Measurements from ENCODE around the gene GSTM4.
"Not testable (repeated sequence)": the region's sequence is repeated elsewhere in the genome, so short reads cannot be mapped to it uniquely, and the experiment has no call there.

Gene GSTM4

DNA sequence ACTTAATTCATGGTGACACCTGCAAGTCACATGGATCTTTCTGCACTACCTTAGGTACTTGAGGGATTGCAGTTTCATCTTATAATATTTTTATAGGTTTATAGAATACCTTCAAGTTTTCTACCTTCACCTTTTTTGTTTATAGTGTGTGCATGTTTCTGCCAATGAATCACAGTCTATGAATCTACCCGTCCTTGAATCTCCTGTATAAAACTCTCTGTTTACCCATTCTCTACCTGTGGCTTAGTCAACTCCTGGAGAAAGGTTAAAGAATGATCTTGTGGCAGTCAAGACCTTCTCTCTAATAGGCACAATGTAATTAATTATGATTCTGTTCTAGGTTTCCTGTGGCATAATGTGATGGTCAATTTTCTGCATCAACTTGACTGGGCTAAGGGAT is 8.8 kb downstream of the GSTM4 start:
- no peak for DNase-seq (ENCODE audit: low read depth in 2 of 2)

DNA sequence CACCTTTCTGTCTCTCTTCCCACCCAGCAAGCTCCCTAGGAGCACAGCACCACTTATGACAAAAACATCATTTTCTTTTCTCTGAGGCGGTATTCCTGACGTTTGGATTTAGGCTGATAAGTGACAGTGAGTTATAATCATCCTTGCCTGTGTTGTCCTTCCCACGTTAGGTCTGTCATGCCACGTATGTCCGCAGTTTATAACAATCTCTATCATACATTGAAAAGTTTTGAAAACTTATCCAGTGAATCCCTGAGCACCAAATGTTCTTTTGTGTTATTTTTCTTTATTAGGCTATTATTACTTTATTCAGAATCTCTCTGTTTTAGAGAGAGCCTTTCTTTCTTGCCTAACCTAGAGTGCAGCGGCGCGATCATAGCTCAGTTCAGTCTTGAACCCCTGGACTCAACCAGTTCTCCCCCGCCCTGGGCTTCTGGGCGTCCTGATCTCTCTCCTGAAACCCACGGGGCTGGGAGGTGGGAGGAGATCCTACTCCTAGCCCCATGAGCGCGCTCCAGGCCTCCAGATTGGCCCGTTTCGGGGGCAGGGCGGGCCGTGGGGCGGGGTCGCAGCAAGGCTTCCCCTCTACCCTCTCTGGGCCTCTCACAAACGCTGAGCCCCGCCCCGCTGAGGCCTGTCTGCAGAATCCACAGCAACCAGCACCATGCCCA is 11.7 kb downstream of the GSTM4 start, which contains the start of gene GSTM2:
Gene GSTM2 (plus strand): TSS at position 606 of the 671 bp plus-strand sequence. CDS start 59 bp downstream, at position 665.
- peak; percentile 26 to 70 for DNase-seq (ENCODE audit: low read depth in 2 of 2)

DNA sequence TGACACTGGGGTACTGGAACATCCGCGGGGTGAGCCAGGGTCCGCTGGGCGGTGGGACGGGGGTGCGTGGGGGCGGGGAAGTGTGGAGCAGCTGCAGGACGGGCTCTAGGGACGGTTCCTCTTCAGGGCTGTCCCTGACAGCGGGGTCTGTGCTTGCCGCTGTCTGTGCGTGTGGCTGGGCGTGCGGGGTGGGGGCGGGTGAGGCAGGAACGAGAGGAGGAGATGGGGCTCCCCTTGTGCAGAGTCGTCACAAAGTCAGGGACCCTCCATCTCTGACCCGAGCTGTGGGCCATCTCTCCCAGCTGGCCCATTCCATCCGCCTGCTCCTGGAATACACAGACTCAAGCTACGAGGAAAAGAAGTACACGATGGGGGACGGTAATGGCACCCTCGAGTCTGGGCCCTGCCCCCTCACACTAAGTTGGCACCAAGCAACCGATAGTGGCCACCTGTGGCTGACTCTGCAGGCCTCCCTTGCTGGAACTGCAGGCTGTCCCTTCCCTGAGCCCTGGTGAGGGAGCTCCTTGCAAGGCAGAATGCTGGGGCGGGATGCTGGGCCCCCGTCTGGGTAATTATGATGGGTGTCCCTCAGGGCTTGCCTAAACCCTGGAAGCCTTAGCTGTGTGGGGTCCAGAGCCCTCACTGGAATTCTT is 12.3 kb downstream of the GSTM4 start:
- DNase-seq (ENCODE audit: low read depth in 2 of 2) = no peak

DNA sequence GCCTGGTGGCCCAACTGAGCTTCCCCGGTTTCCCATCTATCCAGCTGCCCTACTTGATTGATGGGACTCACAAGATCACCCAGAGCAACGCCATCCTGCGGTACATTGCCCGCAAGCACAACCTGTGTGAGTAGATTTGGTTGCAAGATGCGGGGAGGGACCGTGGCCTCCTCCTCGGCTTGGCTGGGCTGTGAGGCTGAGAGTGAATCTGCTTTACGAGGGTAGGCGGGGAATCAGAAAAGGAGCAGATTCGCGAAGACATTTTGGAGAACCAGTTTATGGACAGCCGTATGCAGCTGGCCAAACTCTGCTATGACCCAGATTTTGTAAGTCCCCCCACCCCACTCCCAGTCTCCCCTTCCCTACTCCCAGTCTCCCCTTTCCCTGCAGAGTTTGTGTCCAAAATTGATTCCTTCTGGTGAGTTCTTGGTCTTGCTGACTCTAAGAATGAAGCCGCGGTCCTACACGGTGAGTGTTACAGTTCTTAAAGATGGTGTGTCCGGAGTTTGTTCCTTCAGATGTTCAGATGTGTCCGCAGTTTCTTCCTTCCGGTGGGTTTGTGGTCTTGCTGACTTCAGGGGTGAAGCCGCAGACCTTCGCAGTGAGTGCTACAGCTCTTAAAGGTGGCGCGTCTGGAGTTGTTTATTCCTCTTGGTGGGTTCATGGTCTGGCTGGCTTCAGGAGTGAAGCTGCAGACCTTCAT is 13.5 kb downstream of the GSTM4 start:
- DNase-seq (ENCODE audit: low read depth in 2 of 2) = no peak

DNA sequence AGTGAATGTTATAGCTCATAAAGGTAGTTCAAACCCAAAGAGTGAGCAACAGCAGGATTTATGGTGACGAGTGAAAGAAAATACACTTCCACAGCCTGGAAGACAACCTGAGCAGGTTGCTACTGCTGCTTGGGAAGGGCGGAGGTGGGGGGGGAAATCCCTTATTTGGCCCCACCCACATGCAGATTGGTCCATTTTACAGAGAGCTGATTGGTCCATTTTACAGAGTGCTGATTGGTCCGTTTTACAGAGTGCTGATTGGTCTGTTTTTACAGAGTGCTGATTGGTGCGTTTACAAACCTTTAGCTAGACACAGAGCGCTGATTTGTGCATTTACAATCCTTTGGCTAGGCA is 14.0 kb downstream of the GSTM4 start:
- DNase-seq (ENCODE audit: low read depth in 2 of 2) = not testable (repeated sequence)

DNA sequence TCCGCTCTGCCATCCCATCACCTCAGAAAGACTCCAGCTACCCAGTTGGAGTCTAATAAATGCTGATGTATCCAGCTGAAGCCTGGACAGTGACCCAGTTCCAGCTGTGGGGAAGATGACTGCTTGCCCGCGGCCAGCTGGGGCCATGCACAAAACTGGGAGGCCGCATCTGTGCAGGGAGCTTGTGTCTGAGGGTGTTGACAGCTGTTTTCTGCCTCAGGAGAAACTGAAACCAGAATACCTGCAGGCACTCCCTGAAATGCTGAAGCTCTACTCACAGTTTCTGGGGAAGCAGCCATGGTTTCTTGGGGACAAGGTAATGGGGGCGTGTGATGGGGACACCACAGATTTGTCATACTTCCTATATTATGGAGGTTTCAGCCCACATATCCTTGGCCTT is 15.2 kb downstream of the GSTM4 start:
- no peak for DNase-seq (ENCODE audit: low read depth in 2 of 2)

DNA sequence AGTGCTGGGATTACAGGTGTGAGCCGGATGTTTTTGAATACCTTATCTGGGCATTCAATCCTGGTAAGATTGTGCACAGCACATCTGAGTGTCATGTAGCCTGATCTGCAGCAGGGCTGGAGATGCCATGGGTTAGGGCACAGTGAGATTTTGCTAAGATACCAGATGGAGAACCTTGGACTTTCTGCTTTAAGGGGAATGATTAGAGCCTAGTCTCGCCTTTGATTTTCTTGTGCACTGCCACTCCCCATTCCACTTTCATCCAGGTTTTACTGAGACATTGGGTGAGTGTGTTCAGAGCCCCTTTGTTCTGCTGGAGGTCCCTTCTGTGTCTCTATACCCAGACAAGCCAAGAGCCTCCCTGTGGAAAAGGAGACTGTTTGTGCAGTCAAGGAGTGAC is 18.0 kb downstream of the GSTM4 start:
- not testable (repeated sequence) for DNase-seq (ENCODE audit: low read depth in 2 of 2)

DNA sequence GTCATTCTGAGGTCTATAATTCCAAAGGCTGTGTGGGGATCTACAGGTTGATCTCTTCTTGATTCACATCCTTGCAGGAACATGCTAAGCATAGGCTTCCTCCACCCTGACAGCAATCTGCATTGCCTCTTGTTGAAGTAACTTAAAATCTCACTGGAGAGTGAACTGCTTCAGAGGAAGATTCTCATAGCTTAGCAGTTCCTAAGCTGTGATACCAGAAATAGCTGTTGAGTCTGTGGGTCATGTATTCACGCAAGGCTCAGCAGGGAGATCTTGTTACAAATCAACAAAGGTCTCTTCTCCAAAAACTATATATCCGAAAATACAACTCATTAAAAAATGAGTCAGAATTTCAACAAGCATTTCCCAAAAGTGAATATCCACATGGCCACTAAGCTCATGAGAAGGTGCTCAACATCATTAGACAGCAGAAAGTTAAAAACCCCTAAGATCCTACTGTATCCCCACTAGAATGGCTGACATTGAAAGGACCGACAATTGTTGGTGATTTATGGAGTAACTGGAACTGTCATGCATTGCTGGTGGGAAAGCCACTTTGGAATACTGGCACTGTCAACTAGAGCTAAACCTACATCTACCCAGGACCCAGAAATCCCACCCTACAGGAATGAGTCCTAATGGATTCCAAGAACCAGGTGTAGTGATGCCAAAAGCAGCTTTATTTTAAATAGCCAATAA is 20.9 kb downstream of the GSTM4 start:
- DNase-seq (ENCODE audit: low read depth in 2 of 2) = not testable (repeated sequence)

DNA sequence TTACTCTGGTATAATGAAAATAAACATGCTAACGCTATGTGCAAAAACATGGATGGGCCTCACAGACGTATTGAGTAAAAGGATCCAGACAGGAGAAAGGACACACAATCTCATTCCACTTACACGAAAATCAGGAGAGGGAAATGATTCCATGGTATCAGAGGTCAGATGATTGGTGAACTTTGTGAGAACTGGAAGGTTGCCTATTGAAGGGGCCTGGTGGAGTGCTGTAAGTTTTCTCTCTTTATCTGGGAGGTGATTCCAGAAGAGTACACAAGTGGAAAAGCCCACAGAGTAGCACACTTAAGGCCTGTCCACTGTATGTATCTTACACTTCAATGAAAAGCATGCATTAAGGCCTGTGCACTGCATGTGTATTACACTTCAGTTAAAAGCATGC is 21.6 kb downstream of the GSTM4 start:
- DNase-seq (ENCODE audit: low read depth in 2 of 2) = no peak

DNA sequence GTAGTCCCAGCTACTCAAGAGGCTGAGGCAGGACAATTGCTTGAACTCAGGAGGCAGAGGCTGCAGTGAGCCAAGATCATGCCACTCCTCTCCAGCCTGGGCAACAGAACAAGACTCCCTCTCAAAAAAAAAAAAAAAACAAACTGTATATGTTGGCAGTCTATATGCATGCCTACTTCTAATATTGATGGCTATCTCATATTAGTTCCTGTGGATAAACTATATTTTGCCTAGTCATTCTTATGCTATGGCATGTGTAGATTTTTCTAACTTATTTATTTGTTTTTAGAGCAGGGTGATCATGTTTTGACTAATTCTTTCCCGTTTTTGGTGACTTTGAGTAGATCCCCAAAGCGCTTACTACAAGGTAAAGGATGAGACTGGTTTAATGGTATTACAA is 22.7 kb downstream of the GSTM4 start:
- DNase-seq (ENCODE audit: low read depth in 2 of 2) = not testable (repeated sequence)

DNA sequence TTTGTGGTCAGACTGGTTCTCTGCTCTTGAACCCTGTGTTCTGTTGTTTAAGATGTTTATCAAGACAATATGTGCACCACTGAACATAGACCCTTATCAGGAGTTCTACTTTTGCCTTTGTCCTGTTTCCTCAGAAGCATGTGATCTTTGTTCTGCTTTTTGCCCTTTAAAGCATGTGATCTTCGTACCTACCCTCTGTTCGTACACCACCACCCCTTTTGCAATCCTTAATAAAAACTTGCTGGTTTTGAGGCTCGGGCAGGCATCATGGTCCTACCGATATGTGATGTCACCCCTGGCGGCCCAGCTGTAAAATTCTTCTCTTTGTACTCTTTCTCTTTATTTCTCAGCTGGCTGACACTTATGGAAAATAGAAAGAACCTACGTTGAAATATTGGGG is 28.9 kb downstream of the GSTM4 start:
- DNase-seq (ENCODE audit: low read depth in 2 of 2) = not testable (repeated sequence)

DNA sequence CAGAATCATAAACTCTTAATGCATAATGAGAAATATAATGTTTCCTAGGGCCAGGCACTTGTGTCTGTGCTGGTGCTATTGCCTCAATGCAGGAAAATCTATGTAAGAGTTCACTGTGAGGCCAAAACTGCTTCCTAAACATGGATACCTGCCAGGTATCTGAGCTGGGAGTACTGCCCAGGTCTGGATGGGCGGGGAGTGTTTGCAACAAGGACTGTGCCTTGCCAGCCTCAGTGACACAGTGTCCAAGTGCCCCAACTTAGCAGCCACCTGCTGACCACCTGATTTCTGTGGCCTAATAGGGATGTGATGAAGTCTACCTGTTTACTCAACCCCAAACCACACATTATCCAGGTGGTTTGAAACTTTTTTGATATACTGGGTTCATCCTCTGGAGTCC is 29.5 kb downstream of the GSTM4 start:
- DNase-seq (ENCODE audit: low read depth in 2 of 2) = not testable (repeated sequence)

DNA sequence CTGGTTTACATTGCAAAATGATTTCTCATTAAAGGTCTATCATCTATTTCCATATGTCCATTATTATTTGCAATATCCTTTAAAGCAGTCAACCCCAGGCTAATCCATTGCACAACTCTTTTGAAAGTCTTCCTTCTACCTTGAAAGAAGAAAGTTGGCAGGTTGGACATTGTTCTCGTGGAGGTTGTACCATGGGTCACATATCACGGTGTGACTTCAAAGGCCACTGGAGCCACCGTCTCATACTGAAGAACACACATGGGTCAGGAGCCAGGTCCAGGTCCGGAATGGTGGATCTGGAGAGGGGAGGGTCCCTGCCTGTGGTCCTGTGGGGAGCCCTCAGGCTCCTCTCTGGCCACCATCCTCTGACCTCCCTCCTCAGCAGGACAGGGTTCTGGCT is 30.0 kb downstream of the GSTM4 start:
- not testable (repeated sequence) for DNase-seq (ENCODE audit: low read depth in 2 of 2)

DNA sequence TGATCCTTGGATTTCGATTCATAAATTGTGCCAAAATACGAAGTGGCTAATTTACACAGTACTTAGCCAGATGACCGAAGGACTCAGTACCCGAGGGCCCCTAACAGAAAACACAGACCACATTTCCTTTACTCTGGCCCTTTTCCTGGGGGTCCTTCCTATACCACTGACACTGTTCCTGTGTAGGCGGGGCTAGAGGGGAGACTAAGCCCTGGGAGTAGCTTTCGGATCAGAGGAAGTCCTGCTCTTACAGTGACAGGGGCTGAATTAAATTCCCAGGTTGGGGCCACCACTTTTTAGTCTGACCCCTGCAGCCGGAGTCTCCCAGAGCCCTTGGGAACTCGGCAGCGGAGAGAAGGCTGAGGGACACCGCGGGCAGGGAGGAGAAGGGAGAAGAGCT is 31.2 kb downstream of the GSTM4 start:
- DNase-seq (ENCODE audit: low read depth in 2 of 2) = not testable (repeated sequence)

DNA sequence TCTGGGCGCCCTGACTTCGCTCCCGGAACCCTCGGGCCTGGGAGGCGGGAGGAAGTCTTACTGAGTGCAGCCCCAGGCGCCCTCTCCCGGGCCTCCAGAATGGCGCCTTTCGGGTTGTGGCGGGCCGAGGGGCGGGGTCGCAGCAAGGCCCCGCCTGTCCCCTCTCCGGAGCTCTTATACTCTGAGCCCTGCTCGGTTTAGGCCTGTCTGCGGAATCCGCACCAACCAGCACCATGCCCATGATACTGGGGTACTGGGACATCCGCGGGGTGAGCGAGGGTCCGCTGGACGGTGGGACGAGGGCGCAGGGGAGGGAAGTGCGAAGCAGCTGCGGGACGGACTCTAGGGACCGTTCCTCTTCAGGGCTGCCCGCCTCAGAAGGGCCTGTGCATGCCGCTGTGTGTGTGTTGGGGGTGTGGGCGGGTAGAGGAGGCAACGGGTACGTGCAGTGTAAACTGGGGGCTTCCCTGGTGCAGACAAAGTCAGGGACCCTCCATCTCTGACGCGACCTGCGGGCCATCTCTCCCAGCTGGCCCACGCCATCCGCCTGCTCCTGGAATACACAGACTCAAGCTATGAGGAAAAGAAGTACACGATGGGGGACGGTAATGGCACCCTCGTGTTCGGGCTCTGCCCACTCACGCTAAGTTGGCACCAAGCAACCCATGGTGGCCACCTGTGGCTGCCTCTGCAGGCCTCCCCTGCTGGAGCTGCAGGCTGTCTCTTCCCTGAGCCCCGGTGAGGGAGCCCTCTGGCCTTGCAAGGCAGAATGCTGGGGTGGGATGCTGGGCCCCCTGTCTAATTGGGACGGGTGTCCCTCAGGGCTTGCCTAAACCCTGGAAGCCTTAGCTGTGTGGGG is 32.0 kb downstream of the GSTM4 start, which contains the start of gene GSTM1:
Gene GSTM1 (plus strand): TSS at position 177 of the 859 bp plus-strand sequence. CDS start 57 bp downstream, at position 234.
- DNase-seq (ENCODE audit: low read depth in 2 of 2) = peak in 1 of 2 donors; percentile 46

DNA sequence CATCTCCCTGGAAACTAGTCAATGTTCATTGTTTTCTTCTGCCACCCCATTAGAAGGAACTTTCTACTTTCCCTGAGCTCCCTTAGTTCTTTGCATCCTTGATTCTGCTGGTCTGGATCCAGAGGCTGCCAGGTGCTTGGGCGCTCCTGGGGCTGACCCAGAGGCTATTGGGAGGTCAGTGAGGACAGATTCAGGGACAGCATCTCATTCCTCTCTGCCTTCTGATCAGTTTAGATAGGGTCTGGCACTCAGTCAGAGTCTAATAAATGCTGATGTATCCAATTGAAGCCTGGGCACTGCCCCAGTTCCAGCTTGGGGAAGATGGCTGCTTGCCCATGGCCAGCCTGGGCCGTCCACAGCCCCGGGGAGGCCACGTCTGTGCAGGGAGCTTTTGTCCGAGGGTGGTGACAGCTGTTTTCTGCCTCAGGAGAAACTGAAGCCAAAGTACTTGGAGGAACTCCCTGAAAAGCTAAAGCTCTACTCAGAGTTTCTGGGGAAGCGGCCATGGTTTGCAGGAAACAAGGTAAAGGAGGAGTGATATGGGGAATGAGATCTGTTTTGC is 34.0 kb downstream of the GSTM4 start:
- no peak for DNase-seq (ENCODE audit: low read depth in 2 of 2)

DNA sequence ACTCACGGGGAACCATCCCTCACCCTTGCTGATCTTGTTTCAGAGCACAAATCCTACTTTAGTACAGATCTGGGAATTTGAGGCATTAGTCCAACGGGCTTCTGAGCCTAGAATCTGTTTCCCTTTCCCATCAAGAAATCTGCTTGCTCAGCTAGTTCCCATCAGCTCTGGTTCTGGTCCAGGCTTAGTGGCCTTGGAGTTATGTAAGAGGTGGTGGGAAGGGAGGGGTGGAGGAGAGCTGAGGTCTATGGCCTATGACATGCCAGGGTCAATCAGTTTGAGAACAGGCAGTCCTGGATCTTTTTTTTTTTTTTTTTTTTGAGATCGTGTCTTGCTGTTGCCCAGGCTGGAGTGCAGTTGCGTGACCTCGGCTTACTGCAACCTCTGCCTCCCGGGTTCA is 35.9 kb downstream of the GSTM4 start:
- no peak for DNase-seq (ENCODE audit: low read depth in 2 of 2)

DNA sequence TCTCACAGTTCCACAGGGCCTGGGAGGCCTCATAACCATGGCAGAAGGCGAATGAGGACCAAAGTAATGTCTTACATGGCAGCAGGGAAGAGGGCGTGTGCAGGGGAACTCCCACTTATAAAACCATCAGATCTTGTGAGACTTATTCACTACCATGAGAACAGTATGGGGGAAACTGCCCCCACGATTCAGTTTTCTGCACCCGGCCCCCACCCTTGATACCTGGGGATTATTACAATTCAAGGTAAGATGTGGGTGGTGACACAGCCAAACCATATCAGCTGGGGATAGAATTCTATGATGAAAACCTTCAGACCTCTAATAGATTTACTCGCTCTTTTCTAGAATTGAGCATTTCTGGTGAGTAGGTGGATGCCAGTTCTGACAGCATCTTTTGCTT is 38.5 kb downstream of the GSTM4 start:
- DNase-seq (ENCODE audit: low read depth in 2 of 2) = not testable (repeated sequence)

DNA sequence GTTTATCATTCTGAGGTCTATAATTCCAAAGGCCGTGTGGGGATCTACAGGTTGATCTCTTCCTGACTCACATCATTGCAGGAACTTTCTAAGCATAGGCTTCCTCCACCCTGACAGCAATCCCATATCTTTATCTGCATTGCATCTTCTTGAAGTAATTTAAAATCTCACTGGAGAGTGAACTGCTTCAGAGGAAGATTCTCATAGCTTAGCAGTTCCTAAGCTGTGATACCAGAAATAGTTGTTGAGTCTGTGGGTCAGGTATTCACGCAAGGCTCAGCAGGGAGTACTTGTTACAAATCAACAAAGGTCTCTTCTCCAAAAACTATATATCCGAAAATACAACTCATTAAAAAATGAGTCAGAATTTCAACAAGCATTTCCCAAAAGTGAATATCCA is 39.2 kb downstream of the GSTM4 start:
- DNase-seq (ENCODE audit: low read depth in 2 of 2) = not testable (repeated sequence)

DNA sequence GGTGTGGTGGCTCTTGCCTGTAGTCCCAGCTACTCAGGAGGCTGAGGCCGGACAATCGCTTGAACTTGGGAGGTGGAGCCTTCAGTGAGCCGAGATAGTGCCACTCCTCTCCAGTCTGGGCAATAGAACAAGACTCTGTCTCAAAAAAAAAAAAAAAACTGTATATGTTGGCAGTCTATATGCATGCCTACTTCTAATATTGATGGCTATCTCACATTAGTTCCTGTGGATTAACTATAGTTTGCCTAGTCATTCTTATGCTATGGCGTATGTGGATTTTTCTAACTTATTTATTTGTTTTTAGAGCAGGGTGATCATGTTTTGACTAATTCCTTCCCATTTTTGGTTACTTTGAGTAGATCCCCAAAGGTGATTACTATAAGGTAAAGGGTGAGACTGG is 41.2 kb downstream of the GSTM4 start:
- DNase-seq (ENCODE audit: low read depth in 2 of 2) = no peak

DNA sequence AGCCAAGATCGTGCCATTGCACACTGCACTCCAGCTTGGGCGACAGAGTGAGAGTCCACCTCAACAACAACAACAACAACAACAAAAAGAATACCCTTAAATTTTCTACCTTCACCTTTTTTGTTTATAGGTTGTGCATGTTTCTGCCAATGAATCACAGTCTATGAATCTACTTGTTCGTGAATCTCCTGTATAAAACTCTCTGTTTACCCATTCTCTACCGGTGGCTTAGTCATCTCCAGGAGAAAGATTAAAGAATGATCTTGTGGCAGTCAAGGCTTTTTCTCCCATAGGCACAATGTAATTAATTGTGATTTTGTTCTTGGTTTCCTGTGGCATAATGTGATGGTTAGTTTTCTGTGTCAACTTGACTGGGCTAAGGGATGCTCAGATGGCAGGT is 42.0 kb downstream of the GSTM4 start:
- not testable (repeated sequence) for DNase-seq (ENCODE audit: low read depth in 2 of 2)

Data from stimulated activated CD4-positive, alpha-beta T cell treated with anti-CD3 and anti-CD28 coated beads, Interleukin-1b, Interleukin-23, amount 100 ng/mL, for 1 hour (primary cell).